HFF-Myc (cell line): ENCODE data around the gene WWOX.

Experiments used
- DNase-seq: peaks from one replicate; pipeline ENCODE4 v3.0.0-alpha.2; 2011; ENCODE audit warnings: low read depth; ENCODE audit errors: extremely low read depth
- H3K4me3 ChIP-seq: replicated peaks from 2 replicates; pipeline ENCODE4 v1.5.1; 2011; ENCODE audit warnings: low read depth, mild to moderate bottlenecking, control low read depth, low read length
- CTCF ChIP-seq: IDR thresholded peaks from 2 replicates; pipeline ENCODE4 v1.5.1; 2012; ENCODE audit warnings: mild to moderate bottlenecking, low read depth, low read length, control low read depth; ENCODE audit errors: missing control alignments

Gene WWOX

GRCh38 chr16:78288888-78289287 is 189.4 kb downstream of the WWOX start:
- TF ChIP-seq CTCF = no peak
- DNase-seq = no peak

GRCh38 chr16:78289373-78289772 is 189.9 kb downstream of the WWOX start:
- no peak overlapping the region for H3K4me3 ChIP-seq

More at GRCh38 chr16:78288888-78289287, 189.4 kb downstream of the WWOX start:
- H3K4me3 ChIP-seq = no peak overlapping the region

GRCh38 chr16:78289844-78290277 is 190.4 kb downstream of the WWOX start:
- H3K4me3 ChIP-seq = no peak overlapping the region
- DNase-seq = no peak
- TF ChIP-seq CTCF = no peak

More at GRCh38 chr16:78289373-78289772, 189.9 kb downstream of the WWOX start:
- TF ChIP-seq CTCF = no peak
- DNase-seq = no peak

GRCh38 chr16:78290395-78290794 is 190.9 kb downstream of the WWOX start:
- no peak overlapping the region for H3K4me3 ChIP-seq
- no peak for DNase-seq
- TF ChIP-seq CTCF = no peak

- DNase-seq = no peak
- no peak for TF ChIP-seq CTCF
- no peak overlapping the region for H3K4me3 ChIP-seq
Observed at GRCh38 chr16:78290872-78291591, 191.6 kb downstream of the WWOX start.

GRCh38 chr16:78291604-78292003 is 192.2 kb downstream of the WWOX start:
- H3K4me3 ChIP-seq = no peak overlapping the region
- DNase-seq = no peak
- TF ChIP-seq CTCF = no peak
